ENCODE results near the gene LASP1.

- no peak for TF ChIP-seq CTCF (IDR thresholded peaks at IDR 0.05)
- TF ChIP-seq EP300 (IDR thresholded peaks at IDR 0.05) = no peak
Measured at GRCh38 chr17:38912221-38912813, 42.5 kb downstream of the LASP1 start.

All from tibial nerve (tissue), 4 donors.